Activated T-cell treated with anti-CD3 and anti-CD28 coated beads, Interleukin-2, amount 50 U/mL, for 4 hours (primary cell): ENCODE data around the gene SPRYD3. TPM values are rescaled to one million over a fixed set of nuclear protein-coding genes. Genes with fewer than 3 reads are reported as not detected.

Experiments
- ATAC-seq, 2 donors: fragments of 200-7000 bp; cut with Tn5 transposase; one replicate each; pipeline ENCODE4 v1.10.0; 2021
- DNase-seq: peaks from one replicate; pipeline ENCODE4 v3.0.0-alpha.2; 2020
- H3K27me3 Mint-ChIP-seq: one replicate; pipeline ENCODE4 v1.8.0; 2021; ENCODE audit warnings: low read depth, mixed read lengths
- H3K36me3 Mint-ChIP-seq: one replicate; pipeline ENCODE4 v1.8.0; 2022; ENCODE audit warnings: mixed read lengths; ENCODE audit not compliant: insufficient read depth
- H3K4me1 Mint-ChIP-seq: one replicate; pipeline ENCODE4 v1.8.0; 2021; ENCODE audit warnings: low read depth, mixed read lengths
- H3K4me3 Mint-ChIP-seq: one replicate; pipeline ENCODE4 v1.8.0; 2021; ENCODE audit warnings: mild to moderate bottlenecking, moderate library complexity, mixed read lengths
- H3K9me3 Mint-ChIP-seq: one replicate; pipeline ENCODE4 v1.8.0; 2021; ENCODE audit warnings: mixed read lengths
- total RNA-seq, 3 donors: library from RNA; stranded (reverse); gene quantifications; one replicate each; pipeline ENCODE4 v1.2.1, GENCODE V29; 2021

SPRYD3 gene
- total RNA-seq, 3 donors from 2014 or later = 48.3 to 57.8 (median 50.7) TPM

DNA sequence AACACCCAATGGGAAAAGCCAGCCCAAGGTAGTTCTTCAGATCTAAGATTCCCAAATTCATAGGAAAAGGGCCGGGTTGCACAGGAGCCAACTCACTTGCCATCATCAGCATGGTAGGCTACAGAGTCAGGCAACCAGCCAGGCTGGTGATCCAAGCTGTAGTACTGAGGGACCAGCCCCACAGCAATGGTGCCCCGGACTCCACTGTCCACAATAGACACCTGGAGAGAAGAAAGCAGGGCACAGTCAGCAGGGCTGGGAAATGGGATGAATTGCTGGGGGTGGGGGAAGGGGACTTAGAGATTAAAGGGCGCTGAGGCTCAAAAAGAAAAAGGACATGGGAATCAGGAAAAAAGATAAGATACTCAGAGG lies 4.2 kb downstream of the SPRYD3 start:
- DNase-seq = no peak
- Mint-ChIP-seq H3K9me3 (no peaks in the 10 kb centered on the region), H3K27me3 (no peaks in the 10 kb centered on the region), H3K4me3 (no peak overlapping the region), H3K36me3 (peaks cover 38% of the 10 kb centered on the region), H3K4me1 (peaks cover 43% of the 10 kb centered on the region)
- ATAC-seq = no peak

DNA sequence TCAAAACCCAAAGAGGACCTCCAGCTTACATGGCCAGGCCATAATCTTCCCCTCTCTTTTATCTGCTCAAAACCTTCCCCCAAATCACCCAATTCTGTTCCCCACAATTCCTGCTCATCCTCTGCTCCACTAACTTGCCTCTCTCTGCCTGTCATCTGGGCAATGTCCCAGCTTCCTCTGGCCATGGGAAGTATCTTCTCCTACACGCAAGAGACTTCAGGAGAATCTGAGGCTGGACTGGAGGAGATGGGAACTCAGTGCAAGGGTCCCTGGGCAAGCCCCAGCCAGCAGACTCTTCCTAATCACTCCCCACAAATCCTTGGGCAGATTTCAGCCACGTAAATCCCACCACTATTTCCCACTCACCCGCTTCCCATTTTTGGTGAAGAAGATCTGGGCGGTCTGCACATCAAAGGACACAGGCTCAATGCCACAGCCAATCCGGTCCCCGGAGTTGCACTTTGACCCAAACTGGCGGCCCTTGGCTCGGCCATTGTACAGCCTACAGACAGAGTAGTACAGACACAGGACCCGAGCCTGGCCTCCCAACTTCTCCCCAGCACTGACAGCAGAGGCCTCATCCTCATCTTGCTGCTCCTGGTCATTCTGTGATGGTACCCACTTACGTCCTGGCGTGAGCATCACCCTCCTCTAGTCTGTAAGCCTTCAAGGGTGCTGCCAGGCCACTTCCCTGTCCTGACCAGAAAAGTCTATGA lies 4.7 kb downstream of the SPRYD3 start:
- DNase-seq = no peak
- no peaks in the 10 kb centered on the region for H3K27me3 Mint-ChIP-seq
- H3K4me3 Mint-ChIP-seq = no peak overlapping the region
- peaks cover 39% of the 10 kb centered on the region for H3K4me1 Mint-ChIP-seq
- no peaks in the 10 kb centered on the region for H3K9me3 Mint-ChIP-seq
- peaks cover 38% of the 10 kb centered on the region for H3K36me3 Mint-ChIP-seq
- ATAC-seq = no peak

DNA sequence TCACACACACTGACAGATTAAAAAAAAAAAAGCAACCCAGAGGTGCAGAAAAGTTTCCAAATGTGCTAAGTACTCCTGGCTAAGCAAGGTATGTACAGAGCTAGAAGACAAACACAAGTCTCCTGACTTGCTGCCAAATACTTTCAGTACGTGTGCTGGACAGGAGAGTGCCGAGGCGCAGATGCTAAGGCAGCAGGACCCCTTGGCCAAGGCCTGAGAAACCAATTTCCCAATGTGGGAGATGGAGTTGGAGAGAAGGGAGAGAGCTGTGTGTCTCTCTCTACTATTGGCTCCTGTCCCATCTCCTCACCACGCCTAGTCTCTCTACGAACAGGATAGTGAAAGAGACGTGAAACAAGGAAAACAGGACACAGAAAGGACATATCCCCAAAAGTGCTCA lies 5.3 kb downstream of the SPRYD3 start:
- no peaks in the 10 kb centered on the region for H3K27me3 Mint-ChIP-seq
- peaks cover 36% of the 10 kb centered on the region for H3K4me1 Mint-ChIP-seq
- peaks cover 38% of the 10 kb centered on the region for H3K36me3 Mint-ChIP-seq
- no peak for DNase-seq
- ATAC-seq = no peak
- no peaks in the 10 kb centered on the region for H3K9me3 Mint-ChIP-seq
- H3K4me3 Mint-ChIP-seq = no peak overlapping the region

DNA sequence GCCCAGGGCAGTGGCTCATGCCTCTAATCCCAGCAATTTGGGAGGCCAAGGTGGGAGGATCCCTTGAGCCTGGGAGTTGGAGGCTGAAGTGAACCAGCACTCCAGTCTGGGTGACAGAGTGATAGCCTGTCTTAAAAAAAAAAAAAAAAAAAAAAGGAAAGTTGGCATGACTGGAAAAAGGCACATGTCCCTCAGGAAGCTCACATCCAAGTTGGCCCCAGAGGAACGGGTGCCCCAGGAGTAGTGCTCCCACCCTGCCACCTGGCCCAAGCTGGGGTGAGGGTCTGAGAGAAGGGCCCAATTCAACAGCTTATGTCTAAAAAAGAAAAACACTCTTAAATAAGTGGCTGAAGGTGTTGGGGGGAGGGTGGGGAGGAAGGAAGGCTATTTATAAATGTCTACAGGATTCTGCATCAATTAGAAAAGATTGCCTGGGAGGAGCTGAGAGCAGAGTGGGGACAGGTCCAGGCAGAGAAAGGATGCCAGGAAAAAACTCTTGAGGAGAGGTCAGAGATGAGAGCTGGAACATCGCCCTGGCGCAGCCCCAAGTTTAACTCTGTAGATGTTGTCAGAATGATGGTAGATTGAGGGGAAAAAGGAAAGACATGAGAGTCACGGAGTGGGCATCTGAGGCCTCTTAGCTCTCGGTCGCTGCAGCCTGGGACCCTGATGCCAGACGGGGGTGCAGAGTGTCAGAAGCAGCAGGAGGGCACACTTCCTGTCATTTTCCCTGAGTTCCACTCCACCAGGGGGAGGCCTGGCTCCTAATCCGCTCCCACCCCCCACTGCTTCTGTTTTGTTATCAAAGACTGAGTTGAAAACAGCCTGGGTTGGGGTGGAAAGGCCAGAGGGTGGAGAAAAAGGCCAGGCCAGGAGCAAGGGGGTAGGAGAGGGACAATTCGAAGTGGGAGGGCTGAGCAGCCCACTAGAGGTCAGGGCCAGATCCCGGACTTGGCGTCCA lies 7.3 kb downstream of the SPRYD3 start:
- DNase-seq (no peak), ATAC-seq (no peak)
- no peaks in the 10 kb centered on the region for H3K27me3 Mint-ChIP-seq
- no peaks in the 10 kb centered on the region for H3K9me3 Mint-ChIP-seq
- H3K4me3 Mint-ChIP-seq = no peak overlapping the region
- peaks cover 19% of the 10 kb centered on the region for H3K4me1 Mint-ChIP-seq
- H3K36me3 Mint-ChIP-seq = peaks cover 40% of the 10 kb centered on the region

DNA sequence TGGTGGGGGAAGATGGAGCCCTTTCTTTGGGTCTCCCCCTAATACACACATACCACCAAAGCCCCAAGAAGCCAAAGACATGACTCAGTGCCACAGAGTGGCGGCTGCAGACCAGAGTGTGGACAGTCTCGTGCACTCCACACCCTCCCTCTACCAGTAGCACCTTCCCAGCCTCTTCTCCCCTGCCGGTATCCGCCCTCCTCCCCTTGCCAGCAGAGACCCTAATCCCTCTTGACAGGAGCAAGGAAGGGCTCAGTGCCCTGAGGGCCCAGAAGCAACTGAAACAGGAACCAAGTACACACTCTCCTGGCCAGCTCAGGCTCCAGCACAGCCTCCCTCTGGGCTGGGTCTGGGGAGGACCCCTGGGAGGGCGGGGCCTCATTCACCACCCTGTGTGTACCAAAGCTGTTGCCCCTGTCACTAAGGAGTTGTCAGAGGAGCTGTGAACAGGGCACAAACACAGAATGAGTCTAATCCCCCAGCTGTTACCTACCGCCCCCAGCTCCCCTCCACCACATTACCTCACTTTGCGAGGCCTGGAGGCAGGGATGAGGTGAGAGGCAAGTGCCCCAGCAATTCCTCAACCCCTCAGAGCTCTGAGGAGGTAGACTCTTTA lies 8.2 kb downstream of the SPRYD3 start:
- H3K4me1 Mint-ChIP-seq = peaks cover 19% of the 10 kb centered on the region
- no peaks in the 10 kb centered on the region for H3K9me3 Mint-ChIP-seq

DNA sequence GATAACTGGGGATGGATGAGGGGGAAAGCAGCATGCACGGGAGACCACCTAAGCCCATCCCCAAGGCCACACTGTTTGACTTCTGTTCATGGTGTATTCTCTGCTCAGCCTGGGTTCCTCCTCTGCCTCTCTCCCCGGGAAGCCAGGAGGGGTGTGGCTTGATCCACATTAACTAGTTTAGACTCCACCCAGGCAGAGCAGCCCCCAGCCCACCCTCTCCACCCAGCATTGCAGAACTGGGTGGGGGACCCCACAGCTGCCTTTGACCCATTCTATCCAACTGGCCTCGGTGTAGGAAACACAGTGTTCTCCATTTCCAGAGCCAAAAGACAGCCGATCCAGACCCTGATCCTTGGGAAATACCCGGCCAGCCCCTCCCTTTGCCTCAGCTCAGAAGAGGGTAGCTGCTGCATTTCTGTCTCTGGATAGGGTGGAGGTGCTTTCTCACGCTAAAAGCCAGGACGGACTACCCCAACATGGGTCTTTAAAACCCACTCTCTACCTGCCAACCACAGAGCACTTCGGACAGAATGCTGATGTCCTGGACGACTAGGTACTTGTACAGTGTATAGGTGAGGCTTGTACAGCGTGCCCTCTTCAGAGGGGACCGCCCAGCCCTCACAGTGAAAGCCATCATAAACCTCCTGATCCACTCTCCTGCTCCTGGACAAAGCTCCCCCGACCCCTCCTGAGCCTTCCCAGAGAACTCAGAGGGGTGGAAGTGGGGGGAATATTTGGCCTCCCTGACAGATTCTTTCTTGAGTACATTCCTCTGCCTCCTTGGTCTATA lies 9.4 kb downstream of the SPRYD3 start:
- Mint-ChIP-seq H3K9me3 (no peaks in the 10 kb centered on the region), H3K4me3 (no peak overlapping the region), H3K36me3 (peaks cover 32% of the 10 kb centered on the region), H3K27me3 (no peaks in the 10 kb centered on the region), H3K4me1 (peaks cover 18% of the 10 kb centered on the region)
- ATAC-seq (no peak), DNase-seq (no peak)

More for the DNA sequence above, 8.2 kb downstream of the SPRYD3 start:
- Mint-ChIP-seq H3K27me3 (no peaks in the 10 kb centered on the region), H3K36me3 (peaks cover 34% of the 10 kb centered on the region), H3K4me3 (no peak overlapping the region)
- ATAC-seq = no peak
- no peak for DNase-seq

DNA sequence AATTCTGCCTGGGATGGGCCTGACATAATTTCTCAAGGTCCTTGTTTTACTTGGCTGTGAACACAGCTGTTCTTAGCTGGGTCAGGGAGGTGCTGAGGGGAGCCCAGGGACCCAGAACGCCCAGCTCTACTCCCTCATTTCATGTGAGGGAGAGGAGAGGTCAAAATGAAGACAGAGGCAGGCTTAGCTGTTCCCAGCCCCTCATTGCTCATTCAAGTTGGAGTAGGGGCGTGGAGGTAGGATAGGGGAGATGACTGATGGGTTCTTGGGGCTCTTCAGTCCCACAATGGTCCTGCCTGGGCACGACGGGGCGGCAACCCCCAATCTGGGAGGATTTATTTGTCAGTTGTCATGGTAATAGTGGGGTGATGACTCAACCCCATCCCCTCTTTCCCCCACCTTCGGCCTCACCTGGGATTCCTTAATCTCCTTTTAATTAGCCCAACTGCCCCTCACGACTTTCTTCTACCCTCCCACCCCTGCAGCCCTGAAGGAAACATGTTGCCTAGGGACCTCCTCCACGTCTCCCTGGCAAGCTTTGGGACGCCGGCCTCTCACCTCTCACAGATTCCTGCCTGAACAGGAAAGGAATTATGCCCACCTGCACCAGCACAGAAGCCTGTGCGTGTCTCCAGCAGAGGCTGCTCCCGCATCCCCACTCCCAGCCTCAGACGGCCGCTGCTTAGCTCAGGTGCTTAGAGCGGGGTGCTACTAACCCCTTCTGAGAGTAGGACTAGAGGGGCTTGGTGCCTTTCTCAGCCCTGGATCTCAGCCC lies 10.2 kb downstream of the SPRYD3 start:
- peaks cover 25% of the 10 kb centered on the region for H3K36me3 Mint-ChIP-seq
- no peaks in the 10 kb centered on the region for H3K9me3 Mint-ChIP-seq
- H3K27me3 Mint-ChIP-seq = no peaks in the 10 kb centered on the region
- ATAC-seq (no peak), DNase-seq (no peak)
- H3K4me3 Mint-ChIP-seq = no peak overlapping the region
- peaks cover 10% of the 10 kb centered on the region for H3K4me1 Mint-ChIP-seq

DNA sequence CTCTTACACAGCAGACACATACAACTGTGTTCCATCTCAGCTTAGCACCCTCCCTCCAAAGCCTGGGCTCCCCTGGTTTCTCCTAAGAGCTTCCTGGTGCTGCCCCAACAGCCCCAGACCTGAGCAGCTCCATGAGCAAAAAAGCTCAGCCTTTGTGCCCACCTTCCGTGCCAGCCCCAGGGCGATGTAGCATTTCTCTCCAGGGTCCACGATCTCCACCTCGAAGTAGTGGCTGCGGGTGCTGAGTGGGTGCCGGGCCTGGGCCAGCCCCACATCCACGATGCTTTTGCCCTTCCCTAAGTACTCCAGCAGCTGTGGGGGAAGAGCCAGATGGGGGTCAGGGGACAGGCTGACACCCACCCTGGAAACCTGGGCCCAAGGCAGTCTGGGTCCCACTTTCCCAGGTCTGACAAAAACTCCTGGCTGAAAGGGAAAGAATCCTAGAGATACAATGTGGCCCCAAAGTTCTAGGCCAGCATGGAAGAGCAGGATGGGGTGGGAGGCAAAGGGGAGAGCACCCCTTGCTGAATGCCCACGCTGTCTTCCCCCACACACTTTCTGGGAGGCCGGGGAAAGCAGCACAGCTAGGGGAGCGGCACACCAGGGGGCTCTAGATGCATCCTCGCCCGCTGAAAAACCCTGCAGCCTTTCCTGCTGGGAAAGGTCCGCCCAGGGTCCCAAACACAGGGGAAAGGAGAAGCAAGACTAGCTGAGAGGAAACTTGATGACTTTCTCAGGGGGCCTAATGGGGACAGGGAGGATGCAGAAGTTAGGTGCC lies 11.0 kb downstream of the SPRYD3 start:
- H3K4me1 Mint-ChIP-seq = peaks cover 10% of the 10 kb centered on the region
- DNase-seq (no peak), ATAC-seq (no peak)
- H3K4me3 Mint-ChIP-seq = no peak overlapping the region
- H3K27me3 Mint-ChIP-seq = no peaks in the 10 kb centered on the region
- no peaks in the 10 kb centered on the region for H3K9me3 Mint-ChIP-seq
- H3K36me3 Mint-ChIP-seq = peaks cover 25% of the 10 kb centered on the region

DNA sequence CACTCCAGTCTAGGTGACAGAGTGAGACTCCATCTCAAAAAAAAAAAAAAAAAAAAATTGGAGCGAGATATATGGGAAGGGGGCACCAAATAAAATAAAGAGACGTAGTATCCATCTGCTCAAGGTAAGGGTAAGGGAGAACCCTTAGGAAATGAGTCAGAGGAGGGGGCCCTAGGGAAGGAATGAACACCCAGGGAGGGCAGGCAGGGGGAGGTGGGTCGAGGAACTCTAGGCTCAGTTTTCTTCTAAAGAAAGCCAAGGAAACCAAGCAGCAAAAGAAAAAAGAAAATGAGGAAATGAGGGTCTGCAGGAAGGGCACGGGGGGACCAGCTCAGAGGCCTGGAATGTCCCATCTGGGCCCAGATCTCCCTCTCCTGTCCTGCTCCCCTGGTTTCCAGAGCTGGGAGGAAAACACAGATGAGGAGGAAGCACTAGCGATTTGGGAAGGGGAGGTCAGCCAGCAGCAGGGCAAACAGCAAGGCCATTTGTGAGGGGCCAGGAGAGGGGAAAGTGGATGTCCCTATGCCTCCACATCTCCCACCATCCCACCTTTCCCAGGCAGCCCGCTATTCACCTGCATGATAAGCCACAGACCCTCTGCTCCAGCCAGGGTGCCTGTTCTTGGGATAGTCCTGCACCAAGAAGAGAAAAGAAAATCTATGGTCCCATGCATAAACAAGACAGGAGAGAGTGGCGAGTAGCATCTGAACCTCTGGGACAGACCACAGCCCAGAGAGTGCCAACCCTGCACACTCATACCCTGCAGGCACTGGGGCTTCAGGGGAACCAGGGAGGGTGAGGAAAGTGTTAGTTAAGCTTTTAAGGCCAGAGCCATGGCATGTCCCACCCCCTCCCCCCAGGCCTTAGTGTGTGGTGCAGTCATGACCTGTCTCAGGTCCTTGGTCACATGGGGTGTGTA lies 11.9 kb downstream of the SPRYD3 start:
- peak in 1 of 2 donors; percentile 19 for ATAC-seq
- no peaks in the 10 kb centered on the region for H3K9me3 Mint-ChIP-seq
- H3K27me3 Mint-ChIP-seq = no peaks in the 10 kb centered on the region
- H3K4me1 Mint-ChIP-seq = peaks cover 7% of the 10 kb centered on the region
- DNase-seq = no peak
- no peak overlapping the region for H3K4me3 Mint-ChIP-seq
- peaks cover 24% of the 10 kb centered on the region for H3K36me3 Mint-ChIP-seq

DNA sequence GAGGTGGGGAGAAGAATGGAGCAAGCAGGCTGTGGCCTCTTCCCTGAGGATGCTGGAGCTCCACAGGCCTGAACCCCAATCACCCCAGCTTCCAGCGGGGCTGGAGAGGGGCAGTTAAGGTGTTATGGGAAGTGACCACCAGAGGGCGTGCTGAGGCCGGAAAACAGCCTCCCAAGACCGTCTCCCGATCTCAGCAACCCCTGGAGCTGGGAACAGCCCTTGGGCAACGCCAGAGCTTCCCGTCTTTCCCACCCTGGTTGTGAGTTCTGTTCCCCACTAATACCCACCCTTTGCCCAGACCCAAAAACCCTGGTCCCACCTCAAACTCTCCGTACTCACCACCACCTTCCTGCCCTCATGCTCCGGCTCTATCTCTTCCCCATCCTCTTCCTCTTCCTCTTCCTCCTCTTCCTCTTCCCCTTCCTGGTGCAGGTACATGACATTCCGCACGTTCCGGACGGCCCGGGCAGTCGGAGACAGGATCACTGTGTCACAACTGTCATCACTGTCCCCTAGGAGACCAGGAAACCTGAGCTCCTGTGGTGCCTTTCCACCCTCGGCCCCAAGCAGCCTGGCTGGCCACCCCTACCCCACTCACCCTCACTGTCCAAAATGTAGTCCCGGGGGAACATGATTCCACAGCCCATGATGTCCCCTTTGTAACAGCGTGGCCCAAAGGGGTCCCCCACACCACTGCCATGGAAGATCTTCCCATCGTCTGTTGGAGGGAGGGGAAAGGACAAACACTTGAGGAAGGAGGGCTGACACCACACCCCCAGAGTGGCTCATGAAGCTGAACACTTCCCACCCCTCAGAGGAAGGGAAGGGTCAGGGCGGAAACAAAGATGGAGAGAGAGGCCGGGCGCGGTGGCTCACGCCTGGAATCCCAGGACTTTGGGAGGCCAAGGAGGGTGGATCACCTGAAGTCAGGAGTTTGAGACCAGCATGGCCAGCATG lies 12.9 kb downstream of the SPRYD3 start:
- Mint-ChIP-seq H3K4me1 (peaks cover 5% of the 10 kb centered on the region), H3K27me3 (no peaks in the 10 kb centered on the region), H3K4me3 (no peak overlapping the region), H3K9me3 (no peaks in the 10 kb centered on the region), H3K36me3 (peaks cover 17% of the 10 kb centered on the region)
- ATAC-seq (peak; percentile 68 to 69), DNase-seq (peak; percentile 72)

DNA sequence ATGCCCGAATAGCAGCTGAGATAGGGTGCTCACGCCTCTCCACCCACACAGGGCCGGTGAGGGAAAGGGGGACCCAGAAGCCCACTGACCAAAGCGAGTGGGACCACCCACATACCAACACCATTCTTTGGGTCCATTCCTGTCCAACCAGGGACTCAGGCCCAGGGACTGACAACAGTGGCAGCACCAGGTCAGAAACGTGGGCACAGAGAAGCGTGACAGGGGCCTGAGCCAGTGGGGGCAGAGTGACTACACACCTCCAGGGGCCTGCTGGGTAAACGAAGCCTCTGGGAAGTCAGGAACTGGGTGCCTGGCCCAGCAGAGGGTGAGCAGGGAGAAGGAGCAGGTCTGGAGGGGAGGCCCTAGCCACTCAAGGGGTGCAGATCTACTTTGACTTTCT lies 13.7 kb downstream of the SPRYD3 start:
- no peak for DNase-seq
- Mint-ChIP-seq H3K4me1 (peaks cover 5% of the 10 kb centered on the region), H3K27me3 (no peaks in the 10 kb centered on the region), H3K36me3 (peaks cover 15% of the 10 kb centered on the region), H3K9me3 (no peaks in the 10 kb centered on the region), H3K4me3 (no peak overlapping the region)
- no peak for ATAC-seq
